ENCODE measurements around the gene SLC30A3. TPM values are rescaled to one million over a fixed set of nuclear protein-coding genes. Genes with fewer than 3 reads are reported as not detected.

Gene SLC30A3
- total and polyA plus RNA-seq, 2 of the 4 experiments (the other 2 are of a cell fraction), result 0.15 TPM; not detected in 1

DNA sequence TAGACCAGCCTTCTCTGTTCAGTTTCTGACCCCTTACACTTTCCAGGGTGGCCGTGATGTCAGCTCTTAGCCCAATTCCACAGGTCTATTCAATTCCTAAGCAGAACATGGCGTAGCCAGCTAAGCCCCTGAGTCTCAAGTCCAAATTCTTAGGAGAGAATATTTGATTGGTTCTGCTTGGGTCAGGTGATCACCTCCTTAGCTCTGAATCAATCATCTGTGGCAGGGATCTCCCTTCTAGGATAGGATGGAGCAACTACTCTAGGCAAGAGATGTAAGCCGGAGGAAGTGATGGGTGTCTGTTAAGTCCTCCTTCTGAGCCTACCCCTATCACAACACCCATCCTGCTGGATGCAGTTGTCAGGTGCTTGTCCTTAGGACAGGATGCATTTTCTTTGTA, 34.3 kb upstream of the SLC30A3 start:
- Histone ChIP-seq H4K20me1 (ENCODE audit: insufficient read depth, low read length) (no peaks in the 10 kb centered on the region; the same call in 1 of the 2 replicates), H3K27ac (ENCODE audit: insufficient read depth, low read length) (no peak overlapping the region), H3K14ac (replicated peaks; ENCODE audit: low read depth, low read length) (no peak overlapping the region), H3K18ac (ENCODE audit: low read depth, low read length) (no peak overlapping the region), H2AK5ac (ENCODE audit: low read depth, low read length) (no peak overlapping the region), H3K79me1 (ENCODE audit: low read depth in 1 of 2, low read length in 2 of 2) (no peaks in the 10 kb centered on the region), H3K56ac (ENCODE audit: extremely low read depth, insufficient read depth, low read length) (no peak overlapping the region), H3K4ac (ENCODE audit: low read depth, low read length) (no peak overlapping the region), H3K4me3 (ENCODE audit: insufficient read depth, low read depth, low read length) (no peak overlapping the region), H3K23ac (ENCODE audit: low read depth, low read length) (no peak overlapping the region), H4K91ac (ENCODE audit: insufficient read depth, low read depth, low read length) (no peak overlapping the region), H3K9ac (ENCODE audit: low read depth, low read length) (no peak overlapping the region), H3K36me3 (ENCODE audit: control insufficient read depth, insufficient read depth, low read length) (no peaks in the 10 kb centered on the region), H3K4me2 (ENCODE audit: low read depth, low read length) (no peak overlapping the region), H4K8ac (ENCODE audit: low read depth in 2 of 2, low read length in 2 of 2) (no peak overlapping the region), H2BK5ac (ENCODE audit: low read depth, low read length, poor library complexity, severe bottlenecking) (no peak overlapping the region), H3K9me3 (ENCODE audit: control insufficient read depth, insufficient read depth, low read length) (no peaks in the 10 kb centered on the region), H2AK9ac (replicated peaks; ENCODE audit: low read depth, low read length, poor library complexity) (no peak overlapping the region), H2AFZ (replicated peaks; ENCODE audit: low read length, poor library complexity) (no peak overlapping the region), H4K5ac (ENCODE audit: low read depth, low read length) (no peak overlapping the region), H2BK15ac (ENCODE audit: low read depth, low read length) (no peak overlapping the region), H2BK20ac (ENCODE audit: low read depth, low read length) (no peak overlapping the region), H3K4me1 (ENCODE audit: control insufficient read depth, insufficient read depth, low read length) (peaks cover 7% of the 10 kb centered on the region), H3K27me3 (ENCODE audit: control insufficient read depth, insufficient read depth, low read length) (peaks cover 8% of the 10 kb centered on the region), H3K9me1 (ENCODE audit: insufficient read depth, low read length) (peaks cover 9% of the 10 kb centered on the region), H2BK120ac (ENCODE audit: low read depth, low read length) (no peak overlapping the region)
- CTCF ChIA-PET, result interaction anchor here (1.7 kb wide), 1 partner anchor 18 kb away, joined by 6 read pairs; no protein-coding TSS in a partner anchor
- BruUV-seq (replicated peaks), result no TSS peak
- no CpG with 5 or more reads among the region's 3 CpGs for WGBS, 2 experiments (ENCODE audit: extremely low coverage in 2 of 2, insufficient read length in 1 of 2)
- intact Hi-C loops (cut with micrococcal nuclease), result no loop called here
- in situ Hi-C loops (cut with MboI; ENCODE audit: low sequenced_read_pairs), result no loop called here
- DNase-seq (no peak), ATAC-seq (ENCODE audit: low read depth) (no peak)
- TF ChIP-seq MAFK (IDR thresholded peaks at IDR 0.05; ENCODE audit: low read depth, low read length) (no peak), SMC3 (IDR thresholded peaks at IDR 0.05; ENCODE audit: low read depth, low read length) (no peak), CEBPB (IDR thresholded peaks at IDR 0.05; ENCODE audit: low read depth, low read length) (no peak), POLR2A (IDR thresholded peaks at IDR 0.05; ENCODE audit: low read depth, low read length) (no peak), RFX5 (IDR thresholded peaks at IDR 0.05; ENCODE audit: low read depth, low read length) (no peak), CHD1 (IDR thresholded peaks at IDR 0.05; ENCODE audit: low read depth, low read length) (no peak), RAD21 (IDR thresholded peaks at IDR 0.05; ENCODE audit: low read length) (no peak), MXI1 (IDR thresholded peaks at IDR 0.05; ENCODE audit: borderline replicate concordance, low read depth, low read length) (no peak), FOS (IDR thresholded peaks at IDR 0.05; ENCODE audit: low read depth, low read length) (no peak), MAZ (IDR thresholded peaks at IDR 0.05; ENCODE audit: borderline replicate concordance, low read depth, low read length) (no peak), NFE2L2 (IDR thresholded peaks at IDR 0.05; ENCODE audit: low read depth, low read length) (no peak), BHLHE40 (IDR thresholded peaks at IDR 0.05; ENCODE audit: low read depth, low read length) (no peak), RCOR1 (IDR thresholded peaks at IDR 0.05; ENCODE audit: insufficient replicate concordance, low read length) (no peak)
- TF ChIP-seq, protein P1, sequence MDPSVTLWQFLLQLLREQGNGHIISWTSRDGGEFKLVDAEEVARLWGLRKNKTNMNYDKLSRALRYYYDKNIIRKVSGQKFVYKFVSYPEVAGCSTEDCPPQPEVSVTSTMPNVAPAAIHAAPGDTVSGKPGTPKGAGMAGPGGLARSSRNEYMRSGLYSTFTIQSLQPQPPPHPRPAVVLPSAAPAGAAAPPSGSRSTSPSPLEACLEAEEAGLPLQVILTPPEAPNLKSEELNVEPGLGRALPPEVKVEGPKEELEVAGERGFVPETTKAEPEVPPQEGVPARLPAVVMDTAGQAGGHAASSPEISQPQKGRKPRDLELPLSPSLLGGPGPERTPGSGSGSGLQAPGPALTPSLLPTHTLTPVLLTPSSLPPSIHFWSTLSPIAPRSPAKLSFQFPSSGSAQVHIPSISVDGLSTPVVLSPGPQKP (IDR thresholded peaks at IDR 0.05; ENCODE audit: borderline replicate concordance, low read depth, low read length), result no peak
- TF ChIP-seq, protein P2, sequence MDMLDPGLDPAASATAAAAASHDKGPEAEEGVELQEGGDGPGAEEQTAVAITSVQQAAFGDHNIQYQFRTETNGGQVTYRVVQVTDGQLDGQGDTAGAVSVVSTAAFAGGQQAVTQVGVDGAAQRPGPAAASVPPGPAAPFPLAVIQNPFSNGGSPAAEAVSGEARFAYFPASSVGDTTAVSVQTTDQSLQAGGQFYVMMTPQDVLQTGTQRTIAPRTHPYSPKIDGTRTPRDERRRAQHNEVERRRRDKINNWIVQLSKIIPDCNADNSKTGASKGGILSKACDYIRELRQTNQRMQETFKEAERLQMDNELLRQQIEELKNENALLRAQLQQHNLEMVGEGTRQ (IDR thresholded peaks at IDR 0.05; ENCODE audit: low read depth, low read length), result no peak
- TF ChIP-seq, protein P3, sequence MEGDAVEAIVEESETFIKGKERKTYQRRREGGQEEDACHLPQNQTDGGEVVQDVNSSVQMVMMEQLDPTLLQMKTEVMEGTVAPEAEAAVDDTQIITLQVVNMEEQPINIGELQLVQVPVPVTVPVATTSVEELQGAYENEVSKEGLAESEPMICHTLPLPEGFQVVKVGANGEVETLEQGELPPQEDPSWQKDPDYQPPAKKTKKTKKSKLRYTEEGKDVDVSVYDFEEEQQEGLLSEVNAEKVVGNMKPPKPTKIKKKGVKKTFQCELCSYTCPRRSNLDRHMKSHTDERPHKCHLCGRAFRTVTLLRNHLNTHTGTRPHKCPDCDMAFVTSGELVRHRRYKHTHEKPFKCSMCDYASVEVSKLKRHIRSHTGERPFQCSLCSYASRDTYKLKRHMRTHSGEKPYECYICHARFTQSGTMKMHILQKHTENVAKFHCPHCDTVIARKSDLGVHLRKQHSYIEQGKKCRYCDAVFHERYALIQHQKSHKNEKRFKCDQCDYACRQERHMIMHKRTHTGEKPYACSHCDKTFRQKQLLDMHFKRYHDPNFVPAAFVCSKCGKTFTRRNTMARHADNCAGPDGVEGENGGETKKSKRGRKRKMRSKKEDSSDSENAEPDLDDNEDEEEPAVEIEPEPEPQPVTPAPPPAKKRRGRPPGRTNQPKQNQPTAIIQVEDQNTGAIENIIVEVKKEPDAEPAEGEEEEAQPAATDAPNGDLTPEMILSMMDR (conservative IDR thresholded peaks at IDR 0.05; ENCODE audit: low read depth, low read length), result no peak
- POLR2A ChIA-PET (ENCODE audit: unreplicated experiment), result no interaction called here
- dilution Hi-C loops (cut with HindIII; ENCODE audit: low sequenced_read_pairs, unreplicated experiment), result no loop called here

Data from IMR-90 (cell line).